ENCODE data around the gene OTULIN.

- TF ChIP-seq CTCF (IDR thresholded peaks at IDR 0.05; ENCODE audit: insufficient read depth, low read length) (peak; percentile 40), REST (IDR thresholded peaks at IDR 0.05; ENCODE audit: insufficient replicate concordance, low read depth) (no peak), POLR2AphosphoS5 (IDR thresholded peaks at IDR 0.05; ENCODE audit: low read depth) (no peak), SPI1 (IDR thresholded peaks at IDR 0.05; ENCODE audit: borderline replicate concordance, low read depth) (no peak), GABPA (IDR thresholded peaks at IDR 0.05; ENCODE audit: low read depth) (no peak)
These were observed 21.2 kb downstream of the OTULIN start for GRCh38 chr5:14685757-14686156.

Data from HL-60 (cell line).